Stomach (tissue), 9 donors: ENCODE results near the gene TRHDE. TPM values are rescaled to one million over a fixed set of nuclear protein-coding genes. Genes with fewer than 3 reads are reported as not detected.
A peak's percentile ranks its signal among the peaks of the same experiment; 100 is the strongest.
"Not testable (repeated sequence)": the region's sequence is repeated elsewhere in the genome, so short reads cannot be mapped to it uniquely, and the experiment has no call there.

Experiments used
- DNase-seq, 2 donors: peaks; one replicate each; pipeline versions ENCODE4 v3.0.0 to v3.0.0-alpha.2; 2013 to 2019
- H3K27ac ChIP-seq, 5 donors: fragments of 200-600 bp in 4 of 5; sonication (generic) in 4 of 5; one replicate each; pipeline ENCODE4 v1.5.1; 2013 to 2019; ENCODE audit warnings: mild to moderate bottlenecking in 1 of 5, moderate library complexity in 1 of 5
- H3K27me3 ChIP-seq, 3 donors: fragments of 200-600 bp; sonication (generic); one replicate each; pipeline ENCODE4 v1.5.1; 2017 to 2019; ENCODE audit warnings: mixed run types in 1 of 3
- H3K36me3 ChIP-seq, 4 donors: fragments of 200-600 bp; sonication (generic); 1 replicate in 3 of 4; 2 replicates in 1 of 4; pipeline ENCODE4 v1.5.1; 2016 to 2019
- H3K4me1 ChIP-seq, 4 donors: fragments of 200-600 bp; sonication (generic); one replicate each; pipeline ENCODE4 v1.5.1; 2016 to 2019
- H3K4me3 ChIP-seq, 4 donors: fragments of 200-600 bp; sonication (generic) in 3 of 4; one replicate each; pipeline ENCODE4 v1.5.1; 2016 to 2019; ENCODE audit warnings: mild to moderate bottlenecking in 1 of 4
- H3K9me3 ChIP-seq, 4 donors: fragments of 200-600 bp; sonication (generic); one replicate each; pipeline ENCODE4 v1.5.1; 2016 to 2019
- CTCF ChIP-seq, 7 experiments: fragments of 450-650 bp in 4 of 7; fragments of 200-600 bp in 3 of 7; sonication (generic) in 3 of 7; IDR thresholded peaks; one replicate each; pipeline ENCODE4 v1.5.1; 2016 to 2019; ENCODE audit warnings: antibody characterized with exemption in 7 of 7, control low read depth in 2 of 7, mild to moderate bottlenecking in 1 of 7
- EP300 ChIP-seq: sonication (generic); formaldehyde crosslinking; IDR thresholded peaks from one replicate; pipeline ENCODE4 v1.6.1; 2017; ENCODE audit warnings: antibody characterized with exemption
- POLR2A ChIP-seq, 4 donors: fragments of 450-650 bp; IDR thresholded peaks; one replicate each; pipeline ENCODE4 v1.6.1; 2016; ENCODE audit warnings: antibody characterized with exemption in 4 of 4, control low read depth in 2 of 4, mild to moderate bottlenecking in 1 of 4, moderate library complexity in 1 of 4
- POLR2AphosphoS5 ChIP-seq, 3 donors: sonication (generic); formaldehyde crosslinking; IDR thresholded peaks; one replicate each; pipeline ENCODE4 v1.6.1; 2016; ENCODE audit warnings: antibody characterized with exemption in 3 of 3
- WGBS, 5 donors: extraction: QIAGEN DNeasy Blood & Tissue Kit in 3 of 5; methylation state at CpG; one replicate each; pipeline versions ENCODE4 v1.1.5 to v1.1.7; 2013 to 2018; 5-methylcytosine and 5-hydroxymethylcytosine counted together
- intact Hi-C: fragments of 100-400 bp; cut with DNase I; formaldehyde crosslinking; loops from one replicate; pipeline ENCODE4 v1.15.1; 2023; ENCODE audit warnings: low total_unique reads
- polyA plus RNA-seq, 3 donors: library from polyadenylated mRNA; stranded (reverse); fragments of 200-250 nt; gene quantifications; one replicate each; pipeline ENCODE4 v1.2.3, GENCODE V29; 2013
- total RNA-seq, 5 donors: library from RNA; depleted of rRNA; stranded (reverse); fragments of >200 nt; gene quantifications; one replicate each; pipeline versions ENCODE4 v1.1.0 to v1.2.3, GENCODE V29; 2014 to 2016
- donor health status: healthy with polysubstance abuse.
- donor health status: Bipolar disorder and iron deficiency.
- donor health status: healthy.

TRHDE gene
- total and polyA plus RNA-seq, 8 donors: 0.13 to 75.3 (median 3.2) TPM

DNA sequence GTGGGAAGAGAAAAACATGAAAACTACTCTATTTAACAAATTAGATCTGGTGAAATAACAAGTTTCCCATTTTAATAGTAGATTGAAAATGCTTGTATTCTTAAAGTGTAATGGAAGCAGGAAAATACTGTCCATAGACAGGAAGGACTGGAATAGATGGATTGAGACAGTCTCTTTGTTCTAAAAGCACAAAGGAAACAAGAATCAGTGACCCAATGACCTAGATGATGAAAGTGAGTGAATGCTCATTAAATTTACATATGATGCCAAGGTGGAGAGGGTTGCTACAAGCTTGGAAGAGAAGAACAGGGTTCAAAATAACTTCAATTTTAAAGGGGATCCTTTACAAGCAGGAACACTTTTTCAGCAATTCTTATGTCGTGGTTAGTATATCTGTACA is 233.1 kb downstream of the TRHDE start:
- no peak for DNase-seq
- 65 to 89% (median 82%) methylated on average over 1 of the region's 1 CpG for WGBS, 5 donors
- intact Hi-C loops: no loop called here
- Histone ChIP-seq H3K27me3 (no peaks in the 10 kb centered on the region), H3K9me3 (peaks cover 0 to 4% (median 0%) of the 10 kb centered on the region in 4 donors), H3K4me1 (no peaks in the 10 kb centered on the region), H3K27ac (no peak overlapping the region), H3K4me3 (no peak overlapping the region), H3K36me3 (no peaks in the 10 kb centered on the region)
- TF ChIP-seq POLR2A (IDR thresholded peaks at IDR 0.05) (no peak), POLR2AphosphoS5 (IDR thresholded peaks at IDR 0.05) (no peak), EP300 (no peak), CTCF (IDR thresholded peaks at IDR 0.05) (no peak)

- 67 to 94% (median 82%) methylated on average over 1 of the region's 1 CpG for WGBS, 5 donors
- Histone ChIP-seq H3K27me3 (no peaks in the 10 kb centered on the region), H3K4me3 (no peak overlapping the region), H3K27ac (no peak overlapping the region), H3K36me3 (no peaks in the 10 kb centered on the region), H3K4me1 (no peaks in the 10 kb centered on the region), H3K9me3 (peaks cover 0 to 4% (median 0%) of the 10 kb centered on the region in 4 donors)
- TF ChIP-seq CTCF (IDR thresholded peaks at IDR 0.05) (no peak), POLR2AphosphoS5 (IDR thresholded peaks at IDR 0.05) (no peak), POLR2A (IDR thresholded peaks at IDR 0.05) (no peak), EP300 (no peak)
- no peak for DNase-seq
- intact Hi-C loops: no loop called here
Measured at GRCh38 chr12:72509891-72510290, 237.7 kb downstream of the TRHDE start.

DNA sequence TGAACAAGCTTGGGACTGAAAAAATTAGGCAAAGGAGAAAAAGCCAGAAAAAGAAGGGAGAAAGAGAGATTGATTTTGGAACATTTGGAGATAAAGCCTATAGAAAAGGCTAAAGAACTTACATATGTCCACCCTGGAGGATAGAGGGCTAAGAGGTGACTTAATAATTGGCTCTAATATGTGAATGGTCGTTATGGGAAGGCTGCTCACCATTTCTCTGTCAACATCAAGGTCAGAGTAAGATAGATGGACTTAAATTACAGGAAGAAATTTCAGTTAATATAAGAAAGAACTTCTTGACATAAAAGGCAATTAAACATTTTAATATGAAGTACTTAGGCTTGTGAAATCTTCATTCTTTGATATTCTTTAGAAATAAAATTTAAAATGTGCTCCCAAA is 238.6 kb downstream of the TRHDE start:
- TF ChIP-seq EP300: no peak
- TF ChIP-seq CTCF (IDR thresholded peaks at IDR 0.05): no peak
- no peak for TF ChIP-seq POLR2A (IDR thresholded peaks at IDR 0.05)
- no peak for TF ChIP-seq POLR2AphosphoS5 (IDR thresholded peaks at IDR 0.05)
- 10 to 33% (median 21%) methylated on average over 1 of the region's 1 CpG for WGBS, 5 donors
- Histone ChIP-seq H3K36me3 (no peaks in the 10 kb centered on the region), H3K4me1 (no peaks in the 10 kb centered on the region), H3K27ac (no peak overlapping the region), H3K27me3 (no peaks in the 10 kb centered on the region), H3K4me3 (no peak overlapping the region), H3K9me3 (peaks cover 0 to 4% (median 0%) of the 10 kb centered on the region in 4 donors)
- intact Hi-C loops: no loop called here
- DNase-seq: no peak

- no peak for TF ChIP-seq POLR2AphosphoS5 (IDR thresholded peaks at IDR 0.05)
- intact Hi-C loops: no loop called here
- H3K4me3 ChIP-seq: no peak overlapping the region
- DNase-seq: peak in 1 of 2 donors; percentile 3
- H3K36me3 ChIP-seq: no peaks in the 10 kb centered on the region
- H3K9me3 ChIP-seq: peaks cover 0 to 4% (median 0%) of the 10 kb centered on the region in 4 donors
- H3K27me3 ChIP-seq: no peaks in the 10 kb centered on the region
- H3K4me1 ChIP-seq: no peaks in the 10 kb centered on the region
- 51 to 67% (median 53%) methylated on average over 2 of the region's 2 CpGs for WGBS, 5 donors
- H3K27ac ChIP-seq: no peak overlapping the region
Measured at GRCh38 chr12:72511498-72511897, 239.3 kb downstream of the TRHDE start.

- TF ChIP-seq EP300: no peak
- TF ChIP-seq CTCF (IDR thresholded peaks at IDR 0.05): no peak
- no peak for TF ChIP-seq POLR2A (IDR thresholded peaks at IDR 0.05)
- no peak for TF ChIP-seq POLR2AphosphoS5 (IDR thresholded peaks at IDR 0.05)
- intact Hi-C loops: no loop called here
- peak in 1 of 2 donors; percentile 61 for DNase-seq
- Histone ChIP-seq H3K4me3 (no peak overlapping the region), H3K27ac (no peak overlapping the region), H3K36me3 (no peaks in the 10 kb centered on the region), H3K27me3 (no peaks in the 10 kb centered on the region), H3K9me3 (peaks cover 0 to 4% (median 0%) of the 10 kb centered on the region in 4 donors), H3K4me1 (no peaks in the 10 kb centered on the region)
- 8 to 36% (median 24%) methylated on average over 3 of the region's 3 CpGs for WGBS, 5 donors
Measured at GRCh38 chr12:72511906-72512305, 239.7 kb downstream of the TRHDE start.

- H3K27ac ChIP-seq, H3K36me3 ChIP-seq, H3K4me3 ChIP-seq, H3K27me3 ChIP-seq, H3K4me1 ChIP-seq, H3K9me3 ChIP-seq, DNase-seq, intact Hi-C loops: not testable (repeated sequence)
- 92 to 96% (median 94%) methylated on average over 21 to 27 of the region's 27 CpGs for WGBS, 5 donors
Measured at GRCh38 chr12:72520044-72520678, 248.0 kb downstream of the TRHDE start.
